Naive thymus-derived CD4-positive, alpha-beta T cell (primary cell): ENCODE measurements around the gene LEMD2. TPM values are rescaled to one million over a fixed set of nuclear protein-coding genes. Genes with fewer than 3 reads are reported as not detected.
A peak's percentile ranks its signal among the peaks of the same experiment; 100 is the strongest.
"Not testable (repeated sequence)": the region's sequence is repeated elsewhere in the genome, so short reads cannot be mapped to it uniquely, and the experiment has no call there.

Experiments used
- ATAC-seq: fragments of 150-1000 bp; cut with Tn5 transposase; 2 replicates; pipeline ENCODE4 v1.10.0; 2021; ENCODE audit warnings: mild to moderate bottlenecking, moderate library complexity
- CTCF ChIA-PET: fragments of 350-600 bp; sonication (Branson Sonifier 250); formaldehyde crosslinking; loops from one replicate; lab custom pipeline; 2021; ENCODE audit warnings: antibody characterized with exemption; lab: Charles Lee
- POLR2A ChIA-PET: fragments of 350-600 bp; sonication (Branson Sonifier 250); formaldehyde crosslinking; loops from one replicate; lab custom pipeline; 2021; ENCODE audit warnings: antibody characterized with exemption, inconsistent platforms; lab: Charles Lee
- DNase-seq, 9 donors: peaks; one replicate each; pipeline versions ENCODE4 v3.0.0 to v3.0.0-alpha.2; 2020 to 2022; ENCODE audit warnings: mixed read lengths in 1 of 9
- H3K27ac ChIP-seq: one replicate; pipeline ENCODE4 v1.7.0; 2013; ENCODE audit warnings: mild to moderate bottlenecking, low read depth, low read length, moderate library complexity
- H3K27me3 ChIP-seq, 2 donors: one replicate each; pipeline ENCODE4 v1.7.0; 2013; ENCODE audit warnings: low read length in 2 of 2, mild to moderate bottlenecking in 2 of 2, moderate library complexity in 2 of 2; ENCODE audit not compliant: control insufficient read depth in 2 of 2, insufficient read depth in 2 of 2
- H3K36me3 ChIP-seq, 3 experiments: 1 replicate in 2 of 3; 2 replicates in 1 of 3; pipeline ENCODE4 v1.7.0; 2013; ENCODE audit warnings: low read length in 3 of 3, mild to moderate bottlenecking in 3 of 3, moderate library complexity in 1 of 3; ENCODE audit not compliant: insufficient read depth in 3 of 3, control insufficient read depth in 2 of 3
- H3K4me1 ChIP-seq, 2 donors: one replicate each; pipeline ENCODE4 v1.7.0; 2013; ENCODE audit warnings: low read length in 2 of 2, mild to moderate bottlenecking in 2 of 2, moderate library complexity in 1 of 2; ENCODE audit not compliant: control insufficient read depth in 2 of 2, insufficient read depth in 2 of 2
- H3K4me3 ChIP-seq: 2 replicates; pipeline ENCODE4 v1.7.0; 2013; ENCODE audit warnings: mild to moderate bottlenecking, low read length
- H3K9me3 ChIP-seq, 3 experiments: 1 replicate in 2 of 3; 2 replicates in 1 of 3; pipeline ENCODE4 v1.7.0; 2013; ENCODE audit warnings: low read length in 3 of 3; ENCODE audit not compliant: control insufficient read depth in 2 of 3
- H3K27ac Mint-ChIP-seq, 9 donors: one replicate each; pipeline ENCODE4 v1.8.0; 2020 to 2022; ENCODE audit warnings: mixed read lengths in 9 of 9, mild to moderate bottlenecking in 8 of 9, moderate library complexity in 5 of 9, inconsistent platforms in 2 of 9
- H3K27me3 Mint-ChIP-seq, 5 donors: one replicate each; pipeline ENCODE4 v1.8.0; 2021 to 2022; ENCODE audit warnings: mixed read lengths in 5 of 5, mild to moderate bottlenecking in 1 of 5
- H3K36me3 Mint-ChIP-seq, 5 donors: one replicate each; pipeline ENCODE4 v1.8.0; 2020 to 2022; ENCODE audit warnings: mixed read lengths in 5 of 5, mild to moderate bottlenecking in 3 of 5, inconsistent platforms in 1 of 5
- H3K4me1 Mint-ChIP-seq, 7 donors: one replicate each; pipeline ENCODE4 v1.8.0; 2020 to 2022; ENCODE audit warnings: mixed read lengths in 7 of 7, mild to moderate bottlenecking in 3 of 7, inconsistent platforms in 1 of 7
- H3K4me3 Mint-ChIP-seq, 10 donors: one replicate each; pipeline ENCODE4 v1.8.0; 2020 to 2022; ENCODE audit warnings: mild to moderate bottlenecking in 10 of 10, mixed read lengths in 10 of 10, moderate library complexity in 6 of 10, inconsistent platforms in 2 of 10
- H3K9me3 Mint-ChIP-seq, 11 donors: one replicate each; pipeline ENCODE4 v1.8.0; 2020 to 2022; ENCODE audit warnings: mixed read lengths in 11 of 11, mild to moderate bottlenecking in 4 of 11, inconsistent platforms in 1 of 11, moderate library complexity in 1 of 11
- intact Hi-C, 2 donors: fragments of 100-400 bp; cut with micrococcal nuclease; formaldehyde crosslinking; loops; one replicate each; pipeline ENCODE4 v1.15.1; 2023
- polyA plus RNA-seq, 2 donors: library from polyadenylated mRNA; unstranded; fragments of 300-500 nt; fragmentation: Illumina TruSeq; gene quantifications; one replicate each; pipeline ENCODE4 v1.2.3, GENCODE V29; 2021
- total RNA-seq, 6 experiments: library from RNA in 5 of 6; stranded (reverse) in 5 of 6; gene quantifications; 1 replicate in 5 of 6; 2 replicates in 1 of 6; pipeline ENCODE4 v1.2.3 and lab custom pipeline; 2021 to 2026

The LEMD2 gene
- total and polyA plus RNA-seq, 7 experiments from 2014 or later, result 27.0 to 124 (median 104) TPM

DNA sequence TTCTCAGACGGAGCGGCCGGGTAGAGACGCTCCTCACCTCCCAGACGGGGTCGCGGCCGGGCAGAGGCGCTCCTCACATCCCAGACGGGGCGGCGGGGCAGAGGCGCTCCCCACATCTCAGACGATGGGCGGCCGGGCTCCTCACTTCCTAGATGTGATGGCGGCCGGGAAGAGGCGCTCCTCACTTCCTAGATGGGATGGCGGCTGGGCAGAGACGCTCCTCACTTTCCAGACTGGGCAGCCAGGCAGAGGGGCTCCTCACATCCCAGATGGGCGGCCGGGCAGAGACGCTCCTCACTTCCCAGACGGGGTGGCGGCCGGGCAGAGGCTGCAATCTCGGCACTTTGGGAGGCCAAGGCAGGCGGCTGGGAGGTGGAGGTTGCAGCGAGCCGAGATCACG, 43.9 kb upstream of the LEMD2 start:
- H3K4me3 ChIP-seq, H3K4me1 ChIP-seq, H3K9me3 ChIP-seq, intact Hi-C loops, H3K4me1 Mint-ChIP-seq, H3K36me3 Mint-ChIP-seq, H3K36me3 ChIP-seq, POLR2A ChIA-PET, H3K27ac Mint-ChIP-seq, CTCF ChIA-PET, H3K27me3 ChIP-seq, ATAC-seq, H3K27ac ChIP-seq, H3K9me3 Mint-ChIP-seq, H3K4me3 Mint-ChIP-seq, DNase-seq: not testable (repeated sequence)
- peaks cover 0 to 32% (median 0%) of the 10 kb centered on the region in 5 donors for H3K27me3 Mint-ChIP-seq

- H3K27ac Mint-ChIP-seq, ATAC-seq, H3K9me3 ChIP-seq, CTCF ChIA-PET, DNase-seq, H3K36me3 Mint-ChIP-seq, H3K4me3 Mint-ChIP-seq, H3K4me1 Mint-ChIP-seq, H3K4me3 ChIP-seq, H3K27me3 ChIP-seq, intact Hi-C loops, H3K4me1 ChIP-seq, POLR2A ChIA-PET, H3K9me3 Mint-ChIP-seq, H3K36me3 ChIP-seq, H3K27ac ChIP-seq: not testable (repeated sequence)
- peaks cover 0 to 30% (median 0%) of the 10 kb centered on the region in 5 donors for H3K27me3 Mint-ChIP-seq
Measured at GRCh38 chr6:33831725-33832124, 42.8 kb upstream of the LEMD2 start.

DNA sequence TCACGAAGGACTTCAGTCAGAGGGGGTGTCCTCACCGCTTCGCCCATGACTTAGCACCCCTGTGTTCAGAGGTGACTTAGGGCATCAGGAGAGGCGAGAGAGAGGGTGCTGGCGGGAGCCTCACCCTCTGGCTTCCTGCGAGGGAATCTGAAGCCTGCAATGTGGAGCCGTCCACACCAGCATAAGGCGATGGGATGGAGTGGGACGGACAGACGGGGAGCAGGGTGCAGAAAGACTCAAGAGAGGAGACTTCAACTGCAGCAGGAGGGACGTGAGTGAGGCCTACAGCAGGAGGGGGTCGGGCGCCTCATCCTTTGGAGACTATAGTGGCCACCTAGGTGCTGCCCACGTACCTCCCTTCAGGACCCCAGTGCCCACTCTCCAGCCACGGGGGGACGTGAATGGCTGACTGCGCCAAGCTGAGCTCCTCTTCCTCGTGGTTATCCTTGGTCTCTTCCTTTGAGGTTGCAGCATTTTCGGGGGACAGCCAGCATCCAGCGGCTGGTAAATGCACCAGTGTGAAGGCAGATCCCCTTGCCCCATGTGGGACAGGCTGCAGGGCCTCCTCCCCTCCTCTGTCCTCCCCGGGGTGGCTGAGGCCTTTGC, 41.8 kb upstream of the LEMD2 start:
- Histone ChIP-seq H3K27me3 (no peaks in the 10 kb centered on the region), H3K4me3 (no peak overlapping the region), H3K9me3 (no peaks in the 10 kb centered on the region), H3K27ac (no peak overlapping the region), H3K36me3 (no peaks in the 10 kb centered on the region), H3K4me1 (no peaks in the 10 kb centered on the region)
- Mint-ChIP-seq H3K36me3 (no peaks in the 10 kb centered on the region), H3K9me3 (peaks cover 0 to 3% (median 0%) of the 10 kb centered on the region in 11 donors), H3K4me1 (peaks cover 0 to 2% (median 0%) of the 10 kb centered on the region in 7 donors), H3K27ac (no peak overlapping the region), H3K27me3 (peaks cover 0 to 26% (median 0%) of the 10 kb centered on the region in 5 donors), H3K4me3 (no peak overlapping the region)
- CTCF ChIA-PET, result no interaction called here
- POLR2A ChIA-PET, result no interaction called here
- no peak for ATAC-seq
- intact Hi-C loops, result no loop called here
- DNase-seq, result no peak

GRCh38 chr6:33828764-33829731, 40.1 kb upstream of the LEMD2 start:
- Histone ChIP-seq H3K4me1 (no peaks in the 10 kb centered on the region), H3K36me3 (no peaks in the 10 kb centered on the region), H3K9me3 (no peaks in the 10 kb centered on the region), H3K27ac (no peak overlapping the region), H3K27me3 (no peaks in the 10 kb centered on the region), H3K4me3 (no peak overlapping the region)
- Mint-ChIP-seq H3K36me3 (no peaks in the 10 kb centered on the region), H3K4me3 (no peak overlapping the region), H3K4me1 (peaks cover 0 to 2% (median 0%) of the 10 kb centered on the region in 7 donors), H3K27ac (no peak overlapping the region), H3K27me3 (peaks cover 0 to 23% (median 0%) of the 10 kb centered on the region in 5 donors), H3K9me3 (peaks cover 0 to 3% (median 0%) of the 10 kb centered on the region in 11 donors)
- ATAC-seq, result no peak
- no peak for DNase-seq
- POLR2A ChIA-PET, result interaction anchor here (0.5 kb wide), 1 partner anchor 144 kb away, joined by 5 read pairs; no protein-coding TSS in a partner anchor
- intact Hi-C loops, result no loop called here
- CTCF ChIA-PET, result no interaction called here

- Mint-ChIP-seq H3K4me1 (peaks cover 0 to 2% (median 0%) of the 10 kb centered on the region in 7 donors), H3K4me3 (no peak overlapping the region), H3K27me3 (peaks cover 0 to 23% (median 0%) of the 10 kb centered on the region in 5 donors), H3K9me3 (peaks cover 0 to 2% (median 0%) of the 10 kb centered on the region in 11 donors), H3K27ac (no peak overlapping the region), H3K36me3 (no peaks in the 10 kb centered on the region)
- no peak for ATAC-seq
- DNase-seq, result no peak
- CTCF ChIA-PET, result no interaction called here
- no peaks in the 10 kb centered on the region for H3K9me3 ChIP-seq
- intact Hi-C loops, result no loop called here
- H3K36me3 ChIP-seq, result no peaks in the 10 kb centered on the region
- H3K27ac ChIP-seq, result no peak overlapping the region
- no peaks in the 10 kb centered on the region for H3K4me1 ChIP-seq
- H3K4me3 ChIP-seq, result no peak overlapping the region
- no peaks in the 10 kb centered on the region for H3K27me3 ChIP-seq
- POLR2A ChIA-PET, result no interaction called here
Measured at GRCh38 chr6:33828452-33828763, 39.5 kb upstream of the LEMD2 start.

DNA sequence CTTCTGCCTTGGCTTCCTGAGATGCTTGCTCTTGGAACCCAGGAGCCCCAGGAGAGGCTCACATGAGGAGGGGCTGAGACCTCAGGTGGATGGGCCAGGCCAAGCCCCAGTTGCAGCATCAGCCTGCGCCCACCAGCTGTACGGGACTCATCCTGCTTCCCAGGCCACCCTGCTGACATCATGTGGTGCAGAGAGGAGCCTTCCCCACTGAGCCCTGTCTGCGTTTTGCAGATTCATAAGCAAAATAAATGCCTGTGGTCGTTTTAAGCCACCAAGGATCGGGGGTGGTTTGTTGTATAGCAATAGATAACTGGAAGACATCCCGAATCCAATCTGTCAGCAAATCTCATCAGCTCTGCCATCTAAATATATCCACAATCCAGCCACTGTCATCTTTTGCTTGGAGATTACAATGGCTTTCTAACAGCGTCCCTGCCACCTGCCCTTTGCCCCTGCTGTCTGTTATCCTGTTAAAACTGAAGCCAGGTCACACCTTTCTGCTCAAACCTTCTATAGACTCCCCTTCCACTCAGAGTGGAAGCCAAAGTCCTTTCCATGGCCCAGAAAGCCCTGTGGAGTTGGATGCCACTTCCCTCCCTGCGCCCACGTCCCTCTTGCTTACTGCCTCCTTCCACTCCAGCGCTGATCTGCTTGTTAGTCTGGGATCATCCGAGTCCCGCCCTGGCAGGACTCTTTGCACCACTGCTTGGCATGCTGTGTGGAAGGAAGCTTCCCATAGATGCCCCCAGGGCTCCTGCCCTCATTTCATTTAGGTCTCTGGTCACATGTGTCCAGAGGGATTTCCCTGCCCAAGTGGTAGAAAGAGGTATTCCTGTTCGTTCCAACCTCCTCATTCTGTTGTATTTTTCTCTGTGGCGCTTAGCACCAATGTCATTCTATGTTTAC, 38.9 kb upstream of the LEMD2 start:
- intact Hi-C loops, result no loop called here
- Histone ChIP-seq H3K4me3 (no peak overlapping the region), H3K36me3 (no peaks in the 10 kb centered on the region), H3K4me1 (no peaks in the 10 kb centered on the region), H3K9me3 (no peaks in the 10 kb centered on the region), H3K27me3 (no peaks in the 10 kb centered on the region), H3K27ac (no peak overlapping the region)
- H3K9me3 Mint-ChIP-seq, result peaks cover 0 to 2% (median 0%) of the 10 kb centered on the region in 11 donors
- DNase-seq (no peak), ATAC-seq (no peak)
- H3K27ac Mint-ChIP-seq, result peak overlapping the region in 1 of 9 donors; percentile 72
- peaks cover 0 to 28% (median 0%) of the 10 kb centered on the region in 5 donors for H3K27me3 Mint-ChIP-seq
- POLR2A ChIA-PET, result no interaction called here
- CTCF ChIA-PET, result no interaction called here
- H3K4me3 Mint-ChIP-seq, result no peak overlapping the region
- H3K36me3 Mint-ChIP-seq, result no peaks in the 10 kb centered on the region
- H3K4me1 Mint-ChIP-seq, result peaks cover 0 to 2% (median 0%) of the 10 kb centered on the region in 7 donors
